ENCODE data around the gene ZNF222. TPM values are rescaled to one million over a fixed set of nuclear protein-coding genes. Genes with fewer than 3 reads are reported as not detected.

The ZNF222 gene
- total RNA-seq, 1 donor from 2014 or later, result 6.5 TPM

DNA sequence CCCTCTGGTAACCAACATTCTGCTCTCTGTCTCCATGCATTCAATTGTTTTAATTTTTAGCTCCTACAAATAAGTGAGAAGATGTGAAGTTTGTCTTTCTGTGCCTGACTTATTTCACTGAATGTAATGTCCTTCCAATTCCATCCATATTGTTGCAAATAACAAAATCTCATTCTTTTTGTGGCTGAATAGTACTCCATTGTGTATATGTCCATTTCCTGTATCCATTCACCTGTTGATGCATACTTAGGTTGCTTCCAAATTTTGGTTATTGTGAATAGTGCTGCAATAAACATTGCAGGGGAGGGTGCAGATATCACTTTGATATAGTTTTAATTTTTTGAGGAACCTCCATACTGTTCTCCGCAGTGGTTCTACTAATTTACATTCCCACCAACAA, 44.2 kb downstream of the ZNF222 start:
- Mint-ChIP-seq H3K9me3 (ENCODE audit: unreplicated experiment) (peaks cover 9% of the 10 kb centered on the region), H3K4me1 (ENCODE audit: unreplicated experiment) (peaks cover 15% of the 10 kb centered on the region), H3K4me3 (ENCODE audit: unreplicated experiment) (no peak overlapping the region), H3K27ac (ENCODE audit: unreplicated experiment) (no peak overlapping the region), H3K36me3 (ENCODE audit: low read depth, unreplicated experiment) (peaks cover 56% of the 10 kb centered on the region), H3K27me3 (ENCODE audit: unreplicated experiment) (peaks cover 5% of the 10 kb centered on the region)
- TF ChIP-seq, protein P1, sequence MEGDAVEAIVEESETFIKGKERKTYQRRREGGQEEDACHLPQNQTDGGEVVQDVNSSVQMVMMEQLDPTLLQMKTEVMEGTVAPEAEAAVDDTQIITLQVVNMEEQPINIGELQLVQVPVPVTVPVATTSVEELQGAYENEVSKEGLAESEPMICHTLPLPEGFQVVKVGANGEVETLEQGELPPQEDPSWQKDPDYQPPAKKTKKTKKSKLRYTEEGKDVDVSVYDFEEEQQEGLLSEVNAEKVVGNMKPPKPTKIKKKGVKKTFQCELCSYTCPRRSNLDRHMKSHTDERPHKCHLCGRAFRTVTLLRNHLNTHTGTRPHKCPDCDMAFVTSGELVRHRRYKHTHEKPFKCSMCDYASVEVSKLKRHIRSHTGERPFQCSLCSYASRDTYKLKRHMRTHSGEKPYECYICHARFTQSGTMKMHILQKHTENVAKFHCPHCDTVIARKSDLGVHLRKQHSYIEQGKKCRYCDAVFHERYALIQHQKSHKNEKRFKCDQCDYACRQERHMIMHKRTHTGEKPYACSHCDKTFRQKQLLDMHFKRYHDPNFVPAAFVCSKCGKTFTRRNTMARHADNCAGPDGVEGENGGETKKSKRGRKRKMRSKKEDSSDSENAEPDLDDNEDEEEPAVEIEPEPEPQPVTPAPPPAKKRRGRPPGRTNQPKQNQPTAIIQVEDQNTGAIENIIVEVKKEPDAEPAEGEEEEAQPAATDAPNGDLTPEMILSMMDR (IDR thresholded peaks at IDR 0.05; ENCODE audit: unreplicated experiment), result no peak
- no peak for DNase-seq (ENCODE audit: low spot score)

DNA sequence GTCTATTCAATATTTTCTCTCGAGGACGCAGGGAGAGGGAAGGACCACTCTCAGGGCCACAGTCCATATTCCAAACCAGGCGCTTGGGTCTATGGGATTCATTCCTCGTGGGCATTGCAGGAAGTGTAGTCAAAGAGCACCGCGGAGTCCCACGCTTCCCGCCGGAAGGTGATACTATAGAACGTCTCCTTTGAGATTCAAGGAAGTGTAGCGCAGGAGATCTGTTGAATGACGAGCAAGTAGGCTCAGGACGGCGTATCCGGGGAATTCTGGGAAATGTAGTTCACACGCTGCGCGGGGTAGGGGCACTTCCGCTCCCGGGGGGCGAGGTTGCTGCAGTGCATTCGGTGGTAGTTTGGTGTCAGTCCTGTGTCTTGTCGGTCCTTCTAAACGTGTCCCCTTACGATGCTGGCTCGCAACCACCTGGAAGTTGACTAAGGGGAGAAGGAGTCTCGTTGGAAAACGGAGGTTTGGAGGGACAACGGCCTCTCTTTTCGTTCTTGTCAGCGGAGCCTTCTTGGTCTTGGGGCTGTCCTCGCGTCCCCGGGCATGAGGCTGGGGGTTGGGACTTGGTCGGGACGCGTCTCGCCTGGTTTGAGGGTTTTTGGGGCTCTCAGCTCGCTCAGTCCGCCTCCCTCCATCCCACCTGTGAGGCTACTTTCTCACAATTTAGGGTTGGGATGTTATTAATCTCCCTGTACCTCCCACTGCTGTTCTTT, 46.8 kb downstream of the ZNF222 start, which contains the start of gene ZNF284:
Gene ZNF284, plus strand, starts transcription at position 336 of the 719 bp plus-strand sequence. CDS start 4,231 bp downstream, outside the sequence.
- TF ChIP-seq, protein P1 (IDR thresholded peaks at IDR 0.05; ENCODE audit: unreplicated experiment), result no peak
- Mint-ChIP-seq H3K36me3 (ENCODE audit: low read depth, unreplicated experiment) (peaks cover 34% of the 10 kb centered on the region), H3K27me3 (ENCODE audit: unreplicated experiment) (peaks cover 5% of the 10 kb centered on the region), H3K4me3 (ENCODE audit: unreplicated experiment) (peak within 1 kb of the TSS; percentile 95), H3K9me3 (ENCODE audit: unreplicated experiment) (no peaks in the 10 kb centered on the region), H3K27ac (ENCODE audit: unreplicated experiment) (peak within 1 kb of the TSS; percentile 65), H3K4me1 (ENCODE audit: unreplicated experiment) (peaks cover 15% of the 10 kb centered on the region)
- peak; percentile 74 for DNase-seq (ENCODE audit: low spot score)

DNA sequence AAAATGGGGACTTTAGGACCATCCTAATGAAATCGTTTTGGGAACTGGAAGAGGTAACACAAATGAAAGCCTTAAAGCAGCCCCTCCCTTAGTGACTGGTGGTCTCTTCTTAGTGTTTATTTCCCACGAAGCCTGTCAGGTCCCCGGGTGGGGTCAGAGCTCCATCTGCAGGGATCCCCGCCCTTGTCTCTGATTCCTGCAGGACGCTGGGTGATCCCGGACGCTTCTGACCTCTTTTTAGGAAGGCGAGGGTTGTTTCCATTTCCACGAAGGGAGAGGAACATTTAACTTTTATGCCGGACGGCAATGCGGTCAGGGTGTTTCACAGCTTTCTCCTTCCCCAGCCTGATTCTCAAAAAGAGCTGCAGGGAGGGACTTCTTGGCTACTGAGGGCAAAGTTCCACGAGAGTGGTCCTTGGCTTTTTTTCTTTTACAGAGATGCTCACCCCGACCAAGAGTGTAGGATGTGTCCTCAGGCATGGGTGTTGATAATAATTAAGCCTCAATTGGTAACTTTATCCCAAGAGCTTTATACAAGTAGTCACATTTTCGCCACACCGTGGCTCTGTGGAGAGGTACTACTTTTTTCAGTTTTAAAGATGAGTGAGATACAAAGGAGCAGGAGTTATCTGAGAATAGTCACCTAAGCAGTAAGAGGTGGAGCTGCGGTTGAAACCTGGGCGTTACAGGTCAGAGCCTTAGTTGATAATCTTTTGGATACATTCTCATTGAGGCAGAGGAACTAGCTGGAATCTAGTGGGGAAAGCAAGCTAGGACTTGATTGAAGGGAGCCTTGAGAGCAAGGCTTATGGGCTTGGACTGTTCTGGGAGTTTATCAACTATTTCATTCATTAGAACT, 47.6 kb downstream of the ZNF222 start:
- H3K9me3 Mint-ChIP-seq (ENCODE audit: unreplicated experiment), result no peaks in the 10 kb centered on the region
- peak overlapping the region; percentile 95 for H3K4me3 Mint-ChIP-seq (ENCODE audit: unreplicated experiment)
- H3K27ac Mint-ChIP-seq (ENCODE audit: unreplicated experiment), result no peak overlapping the region
- TF ChIP-seq, protein P1 (IDR thresholded peaks at IDR 0.05; ENCODE audit: unreplicated experiment), result no peak
- no peak for DNase-seq (ENCODE audit: low spot score)
- H3K27me3 Mint-ChIP-seq (ENCODE audit: unreplicated experiment), result peaks cover 5% of the 10 kb centered on the region
- H3K36me3 Mint-ChIP-seq (ENCODE audit: low read depth, unreplicated experiment), result peaks cover 26% of the 10 kb centered on the region
- H3K4me1 Mint-ChIP-seq (ENCODE audit: unreplicated experiment), result peaks cover 15% of the 10 kb centered on the region

DNA sequence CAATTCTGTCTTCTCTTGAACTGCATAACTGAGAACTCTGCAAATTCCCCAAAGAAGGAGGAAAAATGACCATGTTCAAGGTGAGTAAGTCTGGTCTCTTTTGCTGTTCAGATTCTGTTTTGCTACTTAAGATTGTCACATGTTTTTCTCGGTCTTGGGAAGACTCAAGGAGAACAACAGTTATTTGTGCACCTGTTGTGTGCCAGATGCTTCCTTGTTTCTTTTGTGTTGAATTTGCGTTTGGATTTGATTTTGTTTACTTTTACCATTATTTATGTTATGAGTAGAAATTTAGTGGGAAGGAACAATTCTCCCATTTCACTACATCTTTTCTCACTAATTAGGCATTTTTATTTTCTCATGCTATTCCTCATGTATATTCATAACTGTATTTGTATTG, 51.1 kb downstream of the ZNF222 start:
- Mint-ChIP-seq H3K36me3 (ENCODE audit: low read depth, unreplicated experiment) (peaks cover 9% of the 10 kb centered on the region), H3K9me3 (ENCODE audit: unreplicated experiment) (no peaks in the 10 kb centered on the region), H3K4me1 (ENCODE audit: unreplicated experiment) (peaks cover 10% of the 10 kb centered on the region), H3K27ac (ENCODE audit: unreplicated experiment) (no peak overlapping the region), H3K4me3 (ENCODE audit: unreplicated experiment) (no peak overlapping the region), H3K27me3 (ENCODE audit: unreplicated experiment) (no peaks in the 10 kb centered on the region)
- TF ChIP-seq, protein P1 (IDR thresholded peaks at IDR 0.05; ENCODE audit: unreplicated experiment), result no peak
- DNase-seq (ENCODE audit: low spot score), result no peak

Other genes starting within 250 kb of the ZNF222 start
- gene KCNN4, start 244.4 kb upstream of the ZNF222 start, total RNA-seq (ENCODE audit: unreplicated experiment), result 0.28 TPM
- gene LYPD5, start 222.9 kb upstream of the ZNF222 start, total RNA-seq (ENCODE audit: unreplicated experiment), result not detected
- 9.3 TPM for gene ZNF283, start 198.1 kb upstream of the ZNF222 start, total RNA-seq (ENCODE audit: unreplicated experiment)
- gene ZNF404, start 141.4 kb upstream of the ZNF222 start, total RNA-seq (ENCODE audit: unreplicated experiment), result 3.7 TPM
- gene ZNF45, start 90.1 kb upstream of the ZNF222 start, total RNA-seq (ENCODE audit: unreplicated experiment), result 19.4 TPM
- gene ZNF221, start 74.2 kb upstream of the ZNF222 start, total RNA-seq (ENCODE audit: unreplicated experiment), result 7.3 TPM
- 10.9 TPM for gene ZNF155, start 41.2 kb upstream of the ZNF222 start, total RNA-seq (ENCODE audit: unreplicated experiment)
- gene ZNF230, start 22.4 kb upstream of the ZNF222 start, total RNA-seq (ENCODE audit: unreplicated experiment), result 5.6 TPM
- gene ZNF223, start 26.7 kb downstream of the ZNF222 start, total RNA-seq (ENCODE audit: unreplicated experiment), result 10.9 TPM
- gene ZNF284, start 46.8 kb downstream of the ZNF222 start, total RNA-seq (ENCODE audit: unreplicated experiment), result 4.0 TPM
- 36.0 TPM for gene ZNF224, start 69.0 kb downstream of the ZNF222 start, total RNA-seq (ENCODE audit: unreplicated experiment)
- gene ZNF225, start 88.0 kb downstream of the ZNF222 start, total RNA-seq (ENCODE audit: unreplicated experiment), result 7.1 TPM
- gene ZNF234, start 116.2 kb downstream of the ZNF222 start, total RNA-seq (ENCODE audit: unreplicated experiment), result 17.8 TPM
- gene ZNF226, start 139.7 kb downstream of the ZNF222 start, total RNA-seq (ENCODE audit: unreplicated experiment), result 23.2 TPM
- gene ZNF227, start 187.2 kb downstream of the ZNF222 start, total RNA-seq (ENCODE audit: unreplicated experiment), result 29.3 TPM
- gene ZNF233, start 234.5 kb downstream of the ZNF222 start, total RNA-seq (ENCODE audit: unreplicated experiment), result 5.5 TPM